WERI-Rb-1 (cell line): ENCODE data around the gene DAZL.

Experiments used
- DNase-seq: peaks from one replicate; pipeline ENCODE4 v3.0.0-alpha.2; 2020
- H3K27ac ChIP-seq: fragments of 250-450 bp; sonication (Bioruptor Pico); 2 replicates; pipeline ENCODE4 v1.5.1; 2020; ENCODE audit warnings: mild to moderate bottlenecking, moderate library complexity
- H3K27me3 ChIP-seq: fragments of 250-450 bp; sonication (Bioruptor Pico); 2 replicates; pipeline ENCODE4 v1.5.1; 2021; ENCODE audit warnings: mild to moderate bottlenecking, low read depth, moderate library complexity; ENCODE audit not compliant: insufficient read depth, severe bottlenecking
- H3K36me3 ChIP-seq: fragments of 250-450 bp; sonication (Bioruptor Pico); 2 replicates; pipeline ENCODE4 v1.5.1; 2020; ENCODE audit warnings: mild to moderate bottlenecking, moderate library complexity
- H3K4me3 ChIP-seq: 2 replicates; pipeline ENCODE4 v1.5.1; 2011; ENCODE audit warnings: low read depth, mild to moderate bottlenecking, control low read depth, low read length
- H3K9me3 ChIP-seq: fragments of 250-450 bp; sonication (Bioruptor Pico); 2 replicates; pipeline ENCODE4 v1.5.1; 2021; ENCODE audit warnings: mild to moderate bottlenecking, moderate library complexity; ENCODE audit not compliant: severe bottlenecking
- CTCF ChIP-seq: IDR thresholded peaks from 2 replicates; pipeline ENCODE4 v1.5.1; 2011; ENCODE audit warnings: low read depth, mild to moderate bottlenecking, control low read depth, inconsistent platforms, low read length

Gene DAZL

GRCh38 chr3:16536996-16537395 is 68.2 kb downstream of the DAZL start:
- no peaks in the 10 kb centered on the region for H3K9me3 ChIP-seq
- no peaks in the 10 kb centered on the region for H3K27me3 ChIP-seq
- no peak overlapping the region for H3K4me3 ChIP-seq
- no peaks in the 10 kb centered on the region for H3K36me3 ChIP-seq
- DNase-seq = no peak
- TF ChIP-seq CTCF = no peak
- no peak overlapping the region for H3K27ac ChIP-seq
